GM21447 (cell line): ENCODE results near the gene CDC25A.

Experiments
- ATAC-seq: cut with Tn5 transposase; IDR thresholded peaks from one replicate; pipeline ENCODE4 v1.9.1; 2021; ENCODE audit not compliant: unreplicated experiment

Gene CDC25A

GRCh38 chr3:48110463-48110862 is 77.8 kb downstream of the CDC25A start:
- ATAC-seq, result no peak

GRCh38 chr3:48107227-48107626 is 81.0 kb downstream of the CDC25A start:
- ATAC-seq, result no peak
